ENCODE measurements around the gene TNFRSF4.

DNA sequence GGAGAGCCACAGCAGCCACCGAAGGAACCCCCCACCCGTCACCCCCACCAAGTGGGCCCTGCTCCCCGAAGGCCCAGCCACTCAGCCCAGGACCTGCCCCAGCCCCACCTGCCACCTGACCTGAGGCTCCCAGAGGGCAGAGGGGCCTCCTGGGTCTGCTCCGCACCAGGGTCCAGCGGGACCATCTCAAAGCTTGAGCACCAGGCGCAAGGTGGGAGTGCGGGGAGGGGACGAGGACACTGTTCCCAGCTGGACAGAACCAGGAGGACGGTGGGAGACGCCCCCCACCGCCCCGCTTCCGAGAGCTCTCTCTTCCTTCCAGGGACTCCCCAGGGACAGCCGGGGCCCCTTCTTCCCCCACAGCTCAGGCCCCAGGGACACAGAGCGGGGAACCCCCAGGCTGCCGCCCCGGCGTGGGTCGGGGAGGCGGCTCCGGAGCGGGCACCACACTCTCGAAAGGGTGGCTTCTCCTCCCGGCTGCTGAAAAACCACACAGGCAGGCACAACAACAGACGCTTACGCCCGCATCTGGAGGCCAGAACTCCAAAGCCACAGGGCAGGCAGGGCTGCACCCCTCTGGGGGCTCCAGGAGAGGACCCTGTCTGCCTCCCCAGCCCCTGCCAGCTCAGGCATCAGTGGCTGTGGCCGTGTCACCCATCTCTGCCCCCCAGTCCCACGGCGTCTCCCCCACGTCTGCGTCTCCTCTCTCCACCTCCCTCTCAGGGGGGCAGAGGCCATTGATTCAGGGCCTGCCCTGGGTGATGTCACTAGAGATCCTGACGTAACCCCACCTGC is 42.2 kb downstream of the TNFRSF4 start:
- no peak for TF ChIP-seq EZH2 (IDR thresholded peaks at IDR 0.05; ENCODE audit: borderline replicate concordance, control insufficient read depth, low read depth, low read length)
- no peak for TF ChIP-seq SIN3A (IDR thresholded peaks at IDR 0.05; ENCODE audit: low read depth, low read length)
- no peak for TF ChIP-seq SUZ12 (IDR thresholded peaks at IDR 0.05; ENCODE audit: unreplicated experiment)
- no peak for TF ChIP-seq POLR2AphosphoS5 (IDR thresholded peaks at IDR 0.05; ENCODE audit: low read length)
- no peak for TF ChIP-seq POLR2A (IDR thresholded peaks at IDR 0.05; ENCODE audit: low read depth, low read length)
- TF ChIP-seq, protein P1, sequence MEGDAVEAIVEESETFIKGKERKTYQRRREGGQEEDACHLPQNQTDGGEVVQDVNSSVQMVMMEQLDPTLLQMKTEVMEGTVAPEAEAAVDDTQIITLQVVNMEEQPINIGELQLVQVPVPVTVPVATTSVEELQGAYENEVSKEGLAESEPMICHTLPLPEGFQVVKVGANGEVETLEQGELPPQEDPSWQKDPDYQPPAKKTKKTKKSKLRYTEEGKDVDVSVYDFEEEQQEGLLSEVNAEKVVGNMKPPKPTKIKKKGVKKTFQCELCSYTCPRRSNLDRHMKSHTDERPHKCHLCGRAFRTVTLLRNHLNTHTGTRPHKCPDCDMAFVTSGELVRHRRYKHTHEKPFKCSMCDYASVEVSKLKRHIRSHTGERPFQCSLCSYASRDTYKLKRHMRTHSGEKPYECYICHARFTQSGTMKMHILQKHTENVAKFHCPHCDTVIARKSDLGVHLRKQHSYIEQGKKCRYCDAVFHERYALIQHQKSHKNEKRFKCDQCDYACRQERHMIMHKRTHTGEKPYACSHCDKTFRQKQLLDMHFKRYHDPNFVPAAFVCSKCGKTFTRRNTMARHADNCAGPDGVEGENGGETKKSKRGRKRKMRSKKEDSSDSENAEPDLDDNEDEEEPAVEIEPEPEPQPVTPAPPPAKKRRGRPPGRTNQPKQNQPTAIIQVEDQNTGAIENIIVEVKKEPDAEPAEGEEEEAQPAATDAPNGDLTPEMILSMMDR (IDR thresholded peaks at IDR 0.05 in 2 of 3, conservative IDR thresholded peaks at IDR 0.05 in 1 of 3; ENCODE audit: control insufficient read depth in 2 of 3, extremely low read depth in 1 of 3, insufficient read depth in 1 of 3, low read depth in 3 of 3, low read length in 3 of 3) = no peak
- no peak for TF ChIP-seq SRF (IDR thresholded peaks at IDR 0.05; ENCODE audit: low read depth in 2 of 2, low read length in 2 of 2)
- TF ChIP-seq POLR2AphosphoS2 (IDR thresholded peaks at IDR 0.05; ENCODE audit: low read depth, low read length) = no peak
